OCI-LY7 (cell line): ENCODE measurements around the gene EMC8. TPM values are rescaled to one million over a fixed set of nuclear protein-coding genes. Genes with fewer than 3 reads are reported as not detected.

Experiments
- BruUV-seq: library from RNA; stranded (reverse); fragments of 400-500 nt; replicated peaks from 2 replicates; lab custom pipeline; 2021; lab: Mats Ljungman, UMichigan
- CTCF ChIA-PET: fragments of 300-600 bp; sonication (Branson Sonifier 250); formaldehyde crosslinking; loops from one replicate; lab custom pipeline; 2022; ENCODE audit warnings: antibody characterized with exemption; ENCODE audit not compliant: unreplicated experiment; lab: Charles Lee
- POLR2A ChIA-PET: fragments of 300-600 bp; sonication (Branson Sonifier 250); formaldehyde crosslinking; loops from one replicate; lab custom pipeline; 2022; ENCODE audit warnings: antibody characterized with exemption; lab: Charles Lee
- DNase-seq: peaks from one replicate; pipeline ENCODE4 v3.0.0-alpha.2; 2015; ENCODE audit warnings: low spot score
- H2AFZ ChIP-seq: fragments of 200-600 bp; sonication (generic), shearing (Covaris generic); 2 replicates; pipeline ENCODE4 v1.6.1; 2014; ENCODE audit warnings: mild to moderate bottlenecking, antibody characterized with exemption, low read length, moderate library complexity
- H3K27ac ChIP-seq: fragments of 200-600 bp; sonication (generic); 2 replicates; pipeline ENCODE4 v1.5.1; 2014; ENCODE audit warnings: mixed run types, low read depth, mild to moderate bottlenecking, moderate library complexity, low read length, inconsistent platforms; ENCODE audit not compliant: poor library complexity, severe bottlenecking
- H3K36me3 ChIP-seq: fragments of 200-600 bp; sonication (generic); 2 replicates; pipeline ENCODE4 v1.6.1; 2014; ENCODE audit warnings: mild to moderate bottlenecking, antibody characterized with exemption, low read length, moderate library complexity, mixed read lengths; ENCODE audit not compliant: insufficient read depth
- H3K4me1 ChIP-seq: fragments of 200-600 bp; sonication (generic); 2 replicates; pipeline ENCODE4 v1.5.1; 2014; ENCODE audit warnings: mild to moderate bottlenecking, low read length; ENCODE audit not compliant: insufficient read depth, poor library complexity, severe bottlenecking
- H3K4me2 ChIP-seq: fragments of 200-600 bp; sonication (generic); 2 replicates; pipeline ENCODE4 v1.6.1; 2014; ENCODE audit warnings: mild to moderate bottlenecking, low read length
- H3K4me3 ChIP-seq: fragments of 200-600 bp; sonication (generic); 2 replicates; pipeline ENCODE4 v1.5.1; 2014; ENCODE audit warnings: mild to moderate bottlenecking, low read depth, low read length; ENCODE audit not compliant: poor library complexity, severe bottlenecking
- H3K79me2 ChIP-seq: fragments of 200-600 bp; sonication (generic); 2 replicates; pipeline ENCODE4 v1.6.1; 2016; ENCODE audit warnings: low read depth, mild to moderate bottlenecking, low read length, moderate library complexity, mixed read lengths; ENCODE audit not compliant: insufficient read depth
- H3K9me2 ChIP-seq: fragments of 200-600 bp; sonication (generic); 2 replicates; pipeline ENCODE4 v1.6.1; 2016; ENCODE audit warnings: mild to moderate bottlenecking, low read length, mixed read lengths; ENCODE audit not compliant: insufficient read depth
- H3K9me3 ChIP-seq: fragments of 200-600 bp; sonication (generic); 2 replicates; pipeline ENCODE4 v1.6.1; 2014; ENCODE audit warnings: mild to moderate bottlenecking, mixed run types, low read length, mixed read lengths
- H4K20me1 ChIP-seq: fragments of 200-600 bp; sonication (generic); 2 replicates; pipeline ENCODE4 v1.6.1; 2014; ENCODE audit warnings: mild to moderate bottlenecking, antibody characterized with exemption, low read length, moderate library complexity, mixed read lengths; ENCODE audit not compliant: insufficient read depth
- CTCF ChIP-seq: fragments of 200-600 bp; sonication (generic); conservative IDR thresholded peaks from 2 replicates; pipeline ENCODE4 v1.5.1; 2014; ENCODE audit warnings: mild to moderate bottlenecking, antibody characterized with exemption, low read length, moderate library complexity, mixed read lengths
- EZH2phosphoT487 ChIP-seq: fragments of 200-600 bp; sonication (generic); IDR thresholded peaks from 2 replicates; pipeline ENCODE4 v1.6.1; 2018; ENCODE audit warnings: low read depth, borderline replicate concordance, mild to moderate bottlenecking, mixed run types, antibody characterized with exemption, low read length, moderate library complexity, mixed read lengths
- intact Hi-C: fragments of 100-400 bp; cut with micrococcal nuclease; formaldehyde crosslinking; loops from one replicate; pipeline ENCODE4 v1.10.0; 2022; ENCODE audit not compliant: unreplicated experiment
- total RNA-seq, 2 experiments: library from RNA; depleted of rRNA in 1 of 2; stranded (reverse); fragments of >200 nt in 1 of 2; shearing (Covaris generic) in 1 of 2; gene quantifications; 2 replicates each; pipeline ENCODE4 v1.2.3, GENCODE V29; 2014 to 2022

The EMC8 gene
- total RNA-seq, 2 experiments from 2014 or later = 47.5 to 54.0 TPM

- no peak overlapping the region for H2AFZ ChIP-seq
- H3K4me2 ChIP-seq = no peak overlapping the region
- BruUV-seq = no TSS peak
- intact Hi-C loops = no loop called here
- H3K4me3 ChIP-seq = no peak overlapping the region
- no peaks in the 10 kb centered on the region for H3K9me2 ChIP-seq
- no peak for TF ChIP-seq CTCF
- no peak for TF ChIP-seq EZH2phosphoT487
- peaks cover 24% of the 10 kb centered on the region for H3K4me1 ChIP-seq
- H4K20me1 ChIP-seq = peaks cover 18% of the 10 kb centered on the region
- peaks cover 73% of the 10 kb centered on the region for H3K36me3 ChIP-seq
- H3K9me3 ChIP-seq = no peaks in the 10 kb centered on the region
- H3K27ac ChIP-seq = no peak overlapping the region
- no peak for DNase-seq
- peaks cover 69% of the 10 kb centered on the region for H3K79me2 ChIP-seq
- CTCF ChIA-PET = no interaction called here
- POLR2A ChIA-PET = interaction anchor here (1.4 kb wide), 1 partner anchor 18 kb away, joined by 6 read pairs; no protein-coding TSS in a partner anchor
Measured at GRCh38 chr16:85794696-85795095, 4.6 kb downstream of the EMC8 start.

GRCh38 chr16:85793662-85794298 is 5.6 kb downstream of the EMC8 start:
- Histone ChIP-seq H3K79me2 (peaks cover 72% of the 10 kb centered on the region), H2AFZ (no peak overlapping the region), H3K36me3 (peaks cover 79% of the 10 kb centered on the region), H3K9me2 (no peaks in the 10 kb centered on the region), H3K4me2 (no peak overlapping the region), H3K4me3 (no peak overlapping the region), H3K27ac (no peak overlapping the region), H3K4me1 (peaks cover 32% of the 10 kb centered on the region), H4K20me1 (peaks cover 16% of the 10 kb centered on the region), H3K9me3 (no peaks in the 10 kb centered on the region)
- intact Hi-C loops = no loop called here
- BruUV-seq = no TSS peak
- ChIA-PET CTCF (no interaction called here), POLR2A (interaction anchor here (0.7 to 1.4 kb wide), 3 partner anchors 17 to 150 kb away, joined by 3 to 6 read pairs (median 4); no protein-coding TSS in a partner anchor)
- DNase-seq = no peak
- TF ChIP-seq CTCF (no peak), EZH2phosphoT487 (no peak)

DNA sequence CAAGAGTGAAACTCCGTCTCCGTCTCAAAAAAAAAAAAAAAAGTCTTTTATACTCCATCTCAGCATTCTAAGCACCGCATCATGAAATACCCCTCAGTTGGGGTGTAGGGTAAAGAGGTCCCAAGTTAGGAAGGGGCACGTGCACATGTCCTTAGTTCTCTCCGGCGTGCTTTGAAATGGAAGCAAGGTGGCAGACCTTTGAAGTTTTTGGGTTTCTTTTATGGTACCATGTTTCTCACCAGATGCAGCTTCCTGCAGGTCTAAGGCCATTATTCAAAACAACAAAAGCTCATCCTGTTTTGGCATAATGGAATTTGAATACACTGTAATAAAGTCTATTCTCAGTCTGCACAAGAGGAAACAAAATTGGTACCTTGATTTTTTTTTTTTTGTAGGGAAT is 9.6 kb downstream of the EMC8 start:
- no TSS peak for BruUV-seq
- ChIA-PET POLR2A (interaction anchor here (0.5 to 0.8 kb wide), 2 partner anchors 8 to 19 kb away, joined by 3 read pairs; no protein-coding TSS in a partner anchor), CTCF (interaction anchor here (0.5 kb wide), 1 partner anchor 215 kb away, joined by 3 read pairs; no protein-coding TSS in a partner anchor)
- peaks cover 47% of the 10 kb centered on the region; the same call in 1 of the 2 replicates for H3K79me2 ChIP-seq
- H3K36me3 ChIP-seq = peaks cover 90% of the 10 kb centered on the region
- intact Hi-C loops = no loop called here
- no peaks in the 10 kb centered on the region; the same call in none of the 2 replicates for H4K20me1 ChIP-seq
- H3K4me2 ChIP-seq = peak overlapping the region; percentile 68
- no peak for TF ChIP-seq CTCF
- no peak for TF ChIP-seq EZH2phosphoT487
- H3K4me1 ChIP-seq = peaks cover 22% of the 10 kb centered on the region
- H3K9me2 ChIP-seq = no peaks in the 10 kb centered on the region
- DNase-seq = peak; percentile 51
- no peaks in the 10 kb centered on the region for H3K9me3 ChIP-seq
- peak overlapping the region; percentile 57 for H3K27ac ChIP-seq
- H2AFZ ChIP-seq = no peak overlapping the region
- peak overlapping the region; percentile 40 for H3K4me3 ChIP-seq
